ENCODE results near the gene FGF2.

GRCh38 chr4:122784261-122784660 lies 42.4 kb upstream of the FGF2 start:
- TF ChIP-seq CTCF (IDR thresholded peaks at IDR 0.05): no peak
- TF ChIP-seq EZH2 (IDR thresholded peaks at IDR 0.05; ENCODE audit: borderline replicate concordance, insufficient read depth, low read depth, low read length, poor library complexity, severe bottlenecking): no peak
